Measurements from ENCODE around the gene L3HYPDH.
"Not testable (repeated sequence)": the region's sequence is repeated elsewhere in the genome, so short reads cannot be mapped to it uniquely, and the experiment has no call there.

Gene L3HYPDH

DNA sequence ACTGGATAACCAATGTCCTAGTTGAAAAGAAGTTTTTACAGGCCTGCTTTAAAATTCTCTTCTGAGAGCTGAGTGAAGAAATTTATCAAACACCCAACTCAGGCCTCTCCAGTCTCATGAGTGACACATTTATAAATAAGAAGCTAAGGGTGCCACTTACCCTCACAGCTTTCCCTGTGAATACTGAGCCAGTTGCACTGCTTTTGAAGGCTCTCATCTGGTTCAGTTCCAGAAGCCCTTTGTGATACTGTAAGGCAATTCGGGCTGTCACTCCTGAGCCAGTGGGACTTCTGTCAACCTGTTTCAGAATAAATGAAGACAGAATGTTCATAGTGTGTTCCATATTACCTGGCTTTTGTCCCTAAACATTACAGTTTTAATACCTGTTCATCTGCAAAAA lies 8.5 kb downstream of the L3HYPDH start:
- DNase-seq = no peak

GRCh38 chr14:59474172-59474571 lies 10.0 kb downstream of the L3HYPDH start:
- no peak for DNase-seq

GRCh38 chr14:59465316-59466135 lies 18.7 kb downstream of the L3HYPDH start, which contains the start of gene GPR135:
Gene GPR135, minus strand, starts transcription at chr14:59465380. Its CDS starts 154 bp downstream, at chr14:59465226.
- no peak for DNase-seq

GRCh38 chr14:59464486-59465315 lies 19.5 kb downstream of the L3HYPDH start:
- DNase-seq = peak; percentile 71 to 83 (median 79)

DNA sequence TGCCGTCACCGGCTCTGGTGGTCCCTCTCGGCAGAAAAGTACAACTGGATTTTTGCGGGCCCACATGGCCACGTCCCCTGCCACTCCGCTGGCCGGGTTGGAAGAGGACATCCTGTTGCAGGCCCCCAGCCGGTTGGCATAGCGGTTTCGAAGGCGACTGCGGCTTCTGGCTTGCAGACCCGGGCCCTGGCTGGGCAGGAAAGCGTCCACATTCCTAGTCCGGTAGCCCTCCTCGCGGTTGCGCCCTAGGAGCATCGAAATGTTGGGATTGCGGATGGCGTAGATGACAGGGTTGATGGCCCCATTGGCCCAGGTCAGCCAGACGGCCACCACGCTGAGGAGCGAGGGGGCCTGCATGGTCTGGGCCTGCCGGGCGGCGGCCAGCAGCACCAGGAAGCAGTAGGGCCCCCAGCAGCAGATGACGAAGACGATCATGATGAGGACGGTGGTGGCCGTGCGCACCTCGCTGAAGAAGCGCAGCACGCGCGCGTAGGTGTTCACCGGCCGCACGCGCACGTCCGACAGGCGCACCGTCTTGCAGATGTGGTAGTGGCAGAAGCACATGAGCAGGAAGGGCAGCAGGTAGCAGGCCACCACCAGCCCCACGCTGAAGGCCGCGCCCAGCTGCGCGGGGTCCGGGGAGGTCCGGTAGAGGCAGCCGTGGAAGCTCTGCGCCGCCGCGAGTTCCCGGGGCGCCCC lies 20.3 kb downstream of the L3HYPDH start:
- DNase-seq = no peak

DNA sequence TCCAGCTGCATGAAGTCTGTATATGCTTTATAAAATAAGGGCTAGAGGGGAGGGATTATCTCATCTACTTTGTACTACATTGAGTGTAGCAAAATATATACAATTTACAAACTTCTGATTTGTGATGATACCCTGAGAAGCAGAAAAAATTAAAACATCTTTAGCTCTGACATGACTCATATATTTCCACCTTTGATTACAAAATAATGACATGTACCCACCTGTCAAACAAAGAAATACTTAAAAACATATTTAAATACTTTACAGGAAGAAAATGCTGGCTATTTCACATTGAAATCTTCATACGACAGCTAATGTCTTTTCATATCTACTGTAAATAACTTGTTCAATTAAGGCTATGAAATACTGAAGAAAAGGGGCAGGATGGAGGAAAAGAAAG lies 22.3 kb downstream of the L3HYPDH start:
- no peak for DNase-seq

DNA sequence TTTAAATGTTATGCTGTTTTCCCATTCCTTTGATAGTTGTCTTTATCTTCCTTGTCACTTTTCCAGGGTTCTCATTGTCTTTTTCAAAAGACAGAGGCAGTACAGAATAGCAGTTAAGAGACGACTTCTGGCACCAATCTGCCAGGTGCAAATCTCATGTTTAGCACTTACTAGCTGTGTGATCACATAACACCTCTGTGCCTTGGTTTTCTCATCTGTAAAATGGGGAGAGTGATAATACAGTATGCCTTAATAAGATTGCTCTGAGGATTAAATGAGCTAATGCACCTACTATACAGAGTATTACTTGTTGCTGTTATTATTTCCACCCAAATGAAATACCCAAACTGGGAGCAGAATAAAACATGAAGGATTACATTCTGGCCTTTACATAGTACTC lies 23.8 kb downstream of the L3HYPDH start:
- no peak for DNase-seq

DNA sequence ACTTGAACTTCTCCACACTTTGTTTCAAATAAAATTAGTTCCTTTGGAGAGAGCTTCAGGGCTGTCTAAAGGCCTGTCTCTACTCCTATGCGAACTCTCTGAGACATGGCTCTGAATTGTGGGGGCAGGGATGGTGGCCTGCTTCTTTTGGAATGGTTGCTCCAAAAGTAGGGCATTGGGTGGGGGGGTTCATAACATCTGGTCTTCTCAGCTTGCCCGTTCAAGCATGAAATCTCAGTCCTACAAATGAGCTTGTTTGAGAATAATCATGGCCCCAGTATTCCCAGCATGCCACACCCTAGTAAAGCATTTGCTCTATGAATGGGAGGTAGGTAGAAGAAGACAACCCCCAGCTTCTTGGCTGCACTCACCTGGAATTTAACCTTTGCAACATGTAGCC lies 25.7 kb downstream of the L3HYPDH start:
- no peak for DNase-seq

DNA sequence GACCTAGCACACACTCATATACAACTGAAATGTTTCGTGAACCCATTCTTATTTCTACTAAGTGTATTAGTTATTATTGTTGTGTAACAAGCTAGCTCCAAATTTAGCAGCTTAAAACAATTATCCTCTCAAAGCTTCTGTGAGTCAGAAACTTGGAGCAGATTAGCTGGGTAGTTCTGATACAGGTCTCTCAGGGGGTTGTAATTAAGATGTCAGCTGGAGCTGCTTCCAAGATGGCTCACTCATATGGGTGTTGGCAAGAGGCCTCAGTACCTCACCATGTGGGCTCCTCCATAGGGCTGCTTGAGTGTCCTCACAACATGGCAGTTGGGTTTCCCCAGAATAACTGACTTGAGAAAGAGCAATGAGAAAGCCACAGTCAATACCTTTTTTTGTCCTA lies 28.8 kb downstream of the L3HYPDH start:
- DNase-seq = no peak

GRCh38 chr14:59454139-59454538 lies 30.1 kb downstream of the L3HYPDH start:
- no peak for DNase-seq

GRCh38 chr14:59451849-59452248 lies 32.4 kb downstream of the L3HYPDH start:
- no peak for DNase-seq

DNA sequence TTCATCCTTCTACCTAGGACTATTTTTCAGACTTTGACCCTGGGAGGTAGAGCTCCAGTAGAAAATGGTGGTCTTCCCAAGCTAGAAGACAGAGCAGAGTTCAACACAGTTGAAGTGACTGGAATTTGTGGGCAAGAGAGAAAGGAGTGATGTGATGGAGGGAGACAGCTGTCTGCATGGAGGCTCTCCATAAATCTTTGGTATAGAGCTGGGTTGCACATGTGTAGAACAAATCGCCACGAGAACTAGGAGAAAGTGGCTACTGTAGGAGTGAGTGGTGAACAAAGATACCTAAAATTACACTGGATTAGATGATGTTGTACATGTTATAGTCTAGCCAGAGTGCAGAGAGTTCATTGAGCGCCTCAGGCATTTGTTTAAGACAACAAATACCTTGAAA lies 33.5 kb downstream of the L3HYPDH start:
- peak in 1 of 3 experiments; percentile 1 for DNase-seq

DNA sequence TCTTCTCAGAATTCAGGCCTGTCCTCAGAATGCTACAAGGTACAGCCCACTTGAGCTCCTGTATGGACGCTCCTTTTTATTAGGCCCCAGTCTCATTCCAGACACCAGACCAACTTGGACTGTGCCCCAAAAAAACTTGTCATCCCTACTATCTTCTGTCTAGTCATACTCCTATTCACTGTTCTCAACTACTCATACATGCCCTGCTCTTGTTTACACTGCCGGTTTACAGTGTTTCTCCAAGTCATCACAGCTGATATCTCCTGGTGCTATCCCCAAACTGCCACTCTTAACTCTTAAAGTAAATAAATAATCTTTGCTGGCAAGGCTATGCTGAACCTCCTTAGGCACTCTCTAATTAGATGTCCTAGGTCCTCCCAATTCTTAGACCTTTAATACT lies 35.5 kb downstream of the L3HYPDH start:
- DNase-seq = not testable (repeated sequence)

GRCh38 chr14:59439256-59439965 lies 44.8 kb downstream of the L3HYPDH start:
- DNase-seq = no peak

GRCh38 chr14:59438195-59438647 lies 46.0 kb downstream of the L3HYPDH start:
- no peak for DNase-seq

- no peak for DNase-seq
These were observed 48.2 kb downstream of the L3HYPDH start for GRCh38 chr14:59435987-59436386.

DNA sequence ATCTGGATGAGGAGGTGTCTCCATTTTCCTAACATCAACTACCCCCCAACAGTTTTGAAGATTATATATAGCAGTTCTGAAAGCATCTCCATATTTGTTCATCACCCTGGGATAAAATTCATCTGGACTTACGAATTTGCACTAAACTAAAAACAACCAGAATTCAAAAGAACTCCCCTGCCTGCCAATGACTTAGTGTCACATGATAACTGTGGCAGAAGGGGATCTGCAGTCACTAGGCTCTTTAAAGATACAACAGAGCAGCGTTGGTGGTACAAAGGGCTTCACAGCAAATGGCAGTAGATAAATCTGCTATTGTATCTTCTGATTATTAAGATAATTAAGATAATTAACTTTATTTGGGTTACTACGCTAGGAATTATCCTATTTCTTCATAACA lies 49.1 kb downstream of the L3HYPDH start:
- DNase-seq = no peak

- DNase-seq = no peak
These were observed 54.4 kb downstream of the L3HYPDH start for GRCh38 chr14:59429790-59430189.

DNA sequence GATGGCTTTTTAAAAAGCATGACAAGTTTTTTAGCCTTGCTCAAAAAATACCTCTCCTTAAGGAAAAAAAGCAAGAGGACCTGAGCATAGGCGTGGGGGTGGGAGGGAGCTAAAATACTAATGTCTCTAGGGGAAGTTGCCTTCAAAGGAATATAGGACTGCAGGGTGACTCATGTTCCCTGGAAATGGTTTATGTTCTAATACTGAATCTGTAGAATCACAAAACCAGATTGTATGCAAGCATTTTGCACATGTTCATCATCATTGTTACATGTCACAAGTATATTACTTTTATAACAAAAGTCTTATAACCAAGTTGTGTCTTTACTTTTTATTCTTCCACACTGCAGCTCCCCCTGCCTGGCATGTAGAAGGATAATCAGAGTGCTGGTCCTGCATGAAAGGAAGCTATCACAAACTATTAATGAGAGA lies 55.6 kb downstream of the L3HYPDH start:
- no peak for DNase-seq

GRCh38 chr14:59427653-59428580 lies 56.3 kb downstream of the L3HYPDH start:
- DNase-seq = peak in 1 of 3 experiments; percentile 51

DNA sequence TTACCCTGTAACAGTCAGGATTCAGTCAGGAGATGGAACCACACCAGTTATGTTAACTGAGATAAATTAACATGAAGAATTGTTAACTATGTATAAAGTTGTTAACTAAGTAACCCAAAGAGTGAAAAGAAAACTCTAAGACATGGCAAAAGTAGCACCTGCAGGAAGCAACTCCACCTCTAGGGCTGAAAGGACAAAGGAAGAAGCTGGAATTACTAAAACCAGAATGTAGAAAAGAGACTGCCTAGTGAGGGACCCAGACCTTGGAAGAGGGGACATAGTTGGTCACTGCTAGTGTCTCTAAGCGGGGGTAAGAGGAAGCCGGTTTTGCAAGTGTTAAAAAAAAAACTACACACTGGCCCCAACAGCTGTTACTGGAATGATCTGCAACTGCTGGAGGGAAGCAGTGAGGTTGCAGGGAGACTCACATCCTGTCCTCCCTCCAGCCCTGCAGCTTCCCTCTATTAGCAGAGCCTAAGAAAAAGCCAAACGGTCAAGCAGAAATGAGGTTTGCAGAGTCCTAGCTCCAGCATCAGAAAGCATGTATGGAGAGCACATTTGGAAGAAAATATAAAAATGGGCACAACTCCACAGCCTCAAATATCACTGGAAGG lies 58.8 kb downstream of the L3HYPDH start:
- no peak for DNase-seq

Data from NCI-H1417 (cell line).